ENCODE data around the gene C3orf33. TPM values are rescaled to one million over a fixed set of nuclear protein-coding genes. Genes with fewer than 3 reads are reported as not detected.
A peak's percentile ranks its signal among the peaks of the same experiment; 100 is the strongest.

C3orf33 gene
- total and polyA plus RNA-seq, 2 of the 13 experiments (the other 11 are each of a cell fraction or from before 2014, with no cell fraction given) = 9.2 to 12.6 TPM

- TF ChIP-seq, protein P1, sequence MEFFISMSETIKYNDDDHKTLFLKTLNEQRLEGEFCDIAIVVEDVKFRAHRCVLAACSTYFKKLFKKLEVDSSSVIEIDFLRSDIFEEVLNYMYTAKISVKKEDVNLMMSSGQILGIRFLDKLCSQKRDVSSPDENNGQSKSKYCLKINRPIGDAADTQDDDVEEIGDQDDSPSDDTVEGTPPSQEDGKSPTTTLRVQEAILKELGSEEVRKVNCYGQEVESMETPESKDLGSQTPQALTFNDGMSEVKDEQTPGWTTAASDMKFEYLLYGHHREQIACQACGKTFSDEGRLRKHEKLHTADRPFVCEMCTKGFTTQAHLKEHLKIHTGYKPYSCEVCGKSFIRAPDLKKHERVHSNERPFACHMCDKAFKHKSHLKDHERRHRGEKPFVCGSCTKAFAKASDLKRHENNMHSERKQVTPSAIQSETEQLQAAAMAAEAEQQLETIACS (CRISPR knock-in tag; IDR thresholded peaks at IDR 0.05) = no peak; the same call in 1 of the 2 replicates
- no peak for TF ChIP-seq ZKSCAN5 (CRISPR knock-in tag; IDR thresholded peaks at IDR 0.05)
- peak; percentile 86 for TF ChIP-seq RAD21 (CRISPR knock-in tag; IDR thresholded peaks at IDR 0.05)
- no peak for TF ChIP-seq ZNF879 (CRISPR knock-in tag; IDR thresholded peaks at IDR 0.05)
- TF ChIP-seq ZNF768 (CRISPR knock-in tag; IDR thresholded peaks at IDR 0.05) = peak; percentile 75; the same call in 1 of the 2 replicates
- no peak; the same call in 1 of the 2 replicates for TF ChIP-seq HIVEP1 (CRISPR knock-in tag; IDR thresholded peaks at IDR 0.05)
- TF ChIP-seq SALL1 (CRISPR knock-in tag; IDR thresholded peaks at IDR 0.05) = peak; percentile 82; the same call in 1 of the 2 replicates
- no peak for TF ChIP-seq MZF1 (CRISPR knock-in tag; IDR thresholded peaks at IDR 0.05; ENCODE audit: borderline replicate concordance)
- TF ChIP-seq ZNF629 (CRISPR knock-in tag; conservative IDR thresholded peaks at IDR 0.05) = no peak; the same call in none of the 2 replicates
- TF ChIP-seq REPIN1 (CRISPR knock-in tag; IDR thresholded peaks at IDR 0.05; ENCODE audit: borderline replicate concordance, low read depth) = peak; percentile 92
- TF ChIP-seq ZNF180 (CRISPR knock-in tag; IDR thresholded peaks at IDR 0.05; ENCODE audit: borderline replicate concordance, low read depth) = no peak
- peak; percentile 61 for TF ChIP-seq HDAC1 (CRISPR knock-in tag; IDR thresholded peaks at IDR 0.05)
- no peak for TF ChIP-seq ZNF335 (CRISPR knock-in tag; IDR thresholded peaks at IDR 0.05)
- peak; percentile 52 for TF ChIP-seq ZNF543 (CRISPR knock-in tag; IDR thresholded peaks at IDR 0.05)
- no peak for TF ChIP-seq SUZ12 (IDR thresholded peaks at IDR 0.05; ENCODE audit: low read depth, low read length)
- TF ChIP-seq ZNF225 (CRISPR knock-in tag; IDR thresholded peaks at IDR 0.05) = no peak
- no peak for TF ChIP-seq FOXK1 (CRISPR knock-in tag; IDR thresholded peaks at IDR 0.05; ENCODE audit: borderline replicate concordance, low read depth)
- TF ChIP-seq, protein P2, sequence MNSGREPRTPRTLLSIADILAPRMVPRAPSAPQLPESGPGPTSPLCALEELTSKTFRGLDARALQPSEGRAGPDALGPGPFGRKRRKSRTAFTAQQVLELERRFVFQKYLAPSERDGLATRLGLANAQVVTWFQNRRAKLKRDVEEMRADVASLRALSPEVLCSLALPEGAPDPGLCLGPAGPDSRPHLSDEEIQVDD (CRISPR knock-in tag; IDR thresholded peaks at IDR 0.05; ENCODE audit: borderline replicate concordance) = no peak
- TF ChIP-seq, protein P3, sequence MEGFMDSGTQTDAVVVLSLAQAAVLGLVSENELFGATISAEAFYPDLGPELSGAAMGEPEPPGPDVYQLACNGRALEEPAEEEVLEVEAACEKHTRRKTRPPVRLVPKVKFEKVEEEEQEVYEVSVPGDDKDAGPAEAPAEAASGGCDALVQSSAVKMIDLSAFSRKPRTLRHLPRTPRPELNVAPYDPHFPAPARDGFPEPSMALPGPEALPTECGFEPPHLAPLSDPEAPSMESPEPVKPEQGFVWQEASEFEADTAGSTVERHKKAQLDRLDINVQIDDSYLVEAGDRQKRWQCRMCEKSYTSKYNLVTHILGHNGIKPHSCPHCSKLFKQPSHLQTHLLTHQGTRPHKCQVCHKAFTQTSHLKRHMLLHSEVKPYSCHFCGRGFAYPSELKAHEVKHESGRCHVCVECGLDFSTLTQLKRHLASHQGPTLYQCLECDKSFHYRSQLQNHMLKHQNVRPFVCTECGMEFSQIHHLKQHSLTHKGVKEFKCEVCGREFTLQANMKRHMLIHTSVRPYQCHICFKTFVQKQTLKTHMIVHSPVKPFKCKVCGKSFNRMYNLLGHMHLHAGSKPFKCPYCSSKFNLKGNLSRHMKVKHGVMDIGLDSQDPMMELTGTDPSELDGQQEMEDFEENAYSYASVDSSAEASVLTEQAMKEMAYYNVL (CRISPR knock-in tag; IDR thresholded peaks at IDR 0.05; ENCODE audit: borderline replicate concordance) = no peak
- TF ChIP-seq, protein P4, sequence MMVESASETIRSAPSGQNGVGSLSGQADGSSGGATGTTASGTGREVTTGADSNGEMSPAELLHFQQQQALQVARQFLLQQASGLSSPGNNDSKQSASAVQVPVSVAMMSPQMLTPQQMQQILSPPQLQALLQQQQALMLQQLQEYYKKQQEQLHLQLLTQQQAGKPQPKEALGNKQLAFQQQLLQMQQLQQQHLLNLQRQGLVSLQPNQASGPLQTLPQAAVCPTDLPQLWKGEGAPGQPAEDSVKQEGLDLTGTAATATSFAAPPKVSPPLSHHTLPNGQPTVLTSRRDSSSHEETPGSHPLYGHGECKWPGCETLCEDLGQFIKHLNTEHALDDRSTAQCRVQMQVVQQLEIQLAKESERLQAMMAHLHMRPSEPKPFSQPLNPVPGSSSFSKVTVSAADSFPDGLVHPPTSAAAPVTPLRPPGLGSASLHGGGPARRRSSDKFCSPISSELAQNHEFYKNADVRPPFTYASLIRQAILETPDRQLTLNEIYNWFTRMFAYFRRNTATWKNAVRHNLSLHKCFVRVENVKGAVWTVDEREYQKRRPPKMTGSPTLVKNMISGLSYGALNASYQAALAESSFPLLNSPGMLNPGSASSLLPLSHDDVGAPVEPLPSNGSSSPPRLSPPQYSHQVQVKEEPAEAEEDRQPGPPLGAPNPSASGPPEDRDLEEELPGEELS (CRISPR knock-in tag; IDR thresholded peaks at IDR 0.05) = no peak
- TF ChIP-seq HNRNPK (IDR thresholded peaks at IDR 0.05; ENCODE audit: low read depth, low read length, poor library complexity, severe bottlenecking) = no peak
- TF ChIP-seq ZNF563 (CRISPR knock-in tag; IDR thresholded peaks at IDR 0.05) = peak; percentile 83
- no peak for TF ChIP-seq ZNF484 (CRISPR knock-in tag; IDR thresholded peaks at IDR 0.05; ENCODE audit: borderline replicate concordance, low read depth)
- peak; percentile 68 for TF ChIP-seq ZFP90 (CRISPR knock-in tag; IDR thresholded peaks at IDR 0.05; ENCODE audit: borderline replicate concordance)
- TF ChIP-seq ZNF501 (CRISPR knock-in tag; IDR thresholded peaks at IDR 0.05) = peak; percentile 87
Measured at GRCh38 chr3:155805802-155806618, at the start of gene C3orf33 (continued).

Data from HepG2 (cell line).